B cell (primary cell): ENCODE results near the gene KLF3. TPM values are rescaled to one million over a fixed set of nuclear protein-coding genes. Genes with fewer than 3 reads are reported as not detected.

ENCODE experiments used
- ATAC-seq: fragments of 200-7000 bp; cut with Tn5 transposase; one replicate; pipeline ENCODE4 v1.10.0; 2021; ENCODE audit warnings: low read depth, mild to moderate bottlenecking, moderate number of reproducible peaks, moderate library complexity
- CTCF ChIA-PET: fragments of 350-600 bp; sonication (Branson Sonifier 250); formaldehyde crosslinking; loops from one replicate; lab custom pipeline; 2021; ENCODE audit warnings: antibody characterized with exemption, inconsistent platforms; lab: Charles Lee
- POLR2A ChIA-PET: fragments of 350-600 bp; sonication (Branson Sonifier 250); formaldehyde crosslinking; loops from one replicate; lab custom pipeline; 2021; ENCODE audit warnings: antibody characterized with exemption; lab: Charles Lee
- DNase-seq: peaks from one replicate; pipeline ENCODE4 v3.0.0; 2013
- H2AFZ ChIP-seq: 2 replicates; pipeline ENCODE4 v1.6.1; 2012; ENCODE audit warnings: mild to moderate bottlenecking, low read depth, low read length; ENCODE audit not compliant: insufficient read depth, poor library complexity, severe bottlenecking
- H3K27ac ChIP-seq, 2 donors: 1 replicate in 1 of 2; 2 replicates in 1 of 2; pipeline ENCODE4 v1.5.1; 2012 to 2013; ENCODE audit warnings: low read length in 2 of 2, mild to moderate bottlenecking in 2 of 2, moderate library complexity in 1 of 2
- H3K27me3 ChIP-seq, 4 experiments: fragments of 200-600 bp in 1 of 4; sonication (generic) in 1 of 4; replicated peaks in 1 of 4; 1 replicate in 2 of 4; 2 replicates in 2 of 4; pipeline versions ENCODE4 v1.6.1 to v1.7.0; 2013 to 2016; ENCODE audit warnings: low read length in 3 of 4, mild to moderate bottlenecking in 2 of 4, mixed read lengths in 1 of 4, moderate library complexity in 1 of 4; ENCODE audit not compliant: insufficient read depth in 4 of 4, control insufficient read depth in 3 of 4; ENCODE audit errors: control extremely low read depth in 1 of 4
- H3K36me3 ChIP-seq, 2 experiments: replicated peaks in 1 of 2; 1 replicate in 1 of 2; 2 replicates in 1 of 2; pipeline versions ENCODE4 v1.6.1 to v1.7.1; 2013; ENCODE audit warnings: low read length in 1 of 2; ENCODE audit not compliant: insufficient read depth in 2 of 2, control insufficient read depth in 1 of 2; ENCODE audit errors: control extremely low read depth in 1 of 2, extremely low read depth in 1 of 2
- H3K4me1 ChIP-seq, 2 donors: fragments of 200-600 bp in 1 of 2; sonication (generic) in 1 of 2; 1 replicate in 1 of 2; 2 replicates in 1 of 2; pipeline versions ENCODE4 v1.5.1 to v1.6.1; 2013 to 2017; ENCODE audit warnings: low read length in 2 of 2; ENCODE audit not compliant: control insufficient read depth in 2 of 2, insufficient read depth in 2 of 2
- H3K4me2 ChIP-seq: replicated peaks from 2 replicates; pipeline ENCODE3; 2012; ENCODE audit warnings: mild to moderate bottlenecking, low read depth, low read length; ENCODE audit not compliant: poor library complexity, severe bottlenecking
- H3K4me3 ChIP-seq, 5 experiments: fragments of 200-600 bp in 1 of 5; sonication (generic) in 1 of 5; 1 replicate in 3 of 5; 2 replicates in 2 of 5; pipeline versions ENCODE4 v1.5.1 to v1.7.0; 2011 to 2016; ENCODE audit warnings: low read length in 4 of 5, mild to moderate bottlenecking in 4 of 5, low read depth in 2 of 5, control low read depth in 1 of 5, moderate library complexity in 1 of 5; ENCODE audit not compliant: insufficient read depth in 1 of 5; ENCODE audit errors: control extremely low read depth in 1 of 5, extremely low read depth in 1 of 5
- H3K79me2 ChIP-seq: fragments of 200-600 bp; sonication (generic); one replicate; pipeline ENCODE4 v1.6.0; 2016; ENCODE audit warnings: low read length; ENCODE audit not compliant: control insufficient read depth, insufficient read depth
- H3K9ac ChIP-seq: fragments of 200-600 bp; sonication (generic); 2 replicates; pipeline ENCODE4 v1.6.1; 2017; ENCODE audit warnings: mild to moderate bottlenecking, low read length, moderate library complexity
- H3K9me3 ChIP-seq, 3 donors: one replicate each; pipeline versions ENCODE4 v1.6.1 to v1.7.1; 2013; ENCODE audit warnings: low read length in 2 of 3; ENCODE audit not compliant: control insufficient read depth in 2 of 3, insufficient read depth in 1 of 3; ENCODE audit errors: control extremely low read depth in 1 of 3
- H4K20me1 ChIP-seq: 2 replicates; pipeline ENCODE4 v1.6.0; 2012; ENCODE audit warnings: mild to moderate bottlenecking, low read length; ENCODE audit not compliant: insufficient read depth, control insufficient read depth, poor library complexity, severe bottlenecking
- H3K27ac Mint-ChIP-seq: one replicate; pipeline ENCODE4 v1.8.0; 2021; ENCODE audit warnings: mixed read lengths
- H3K27me3 Mint-ChIP-seq: one replicate; pipeline ENCODE4 v1.8.0; 2021; ENCODE audit warnings: mixed read lengths
- H3K4me1 Mint-ChIP-seq: one replicate; pipeline ENCODE4 v1.8.0; 2021; ENCODE audit warnings: mixed read lengths
- H3K4me3 Mint-ChIP-seq: one replicate; pipeline ENCODE4 v1.8.0; 2021; ENCODE audit warnings: mixed read lengths
- H3K9me3 Mint-ChIP-seq: one replicate; pipeline ENCODE4 v1.8.0; 2022; ENCODE audit warnings: mixed read lengths; ENCODE audit not compliant: insufficient read depth
- CTCF ChIP-seq: fragments of 200-600 bp; IDR thresholded peaks from one replicate; pipeline ENCODE4 v1.8.0; 2022; ENCODE audit warnings: antibody characterized with exemption, mild to moderate bottlenecking
- EZH2 ChIP-seq: IDR thresholded peaks from 2 replicates; pipeline ENCODE4 v1.6.1; 2012; ENCODE audit warnings: borderline replicate concordance, low read depth, mild to moderate bottlenecking, moderate library complexity, low read length; ENCODE audit not compliant: insufficient read depth, poor library complexity, severe bottlenecking
- WGBS: methylation state at CpG from one replicate; pipeline ENCODE4 v1.1.5; 2013; ENCODE audit warnings: missing lambda C conversion rate; ENCODE audit not compliant: insufficient coverage; 5-methylcytosine and 5-hydroxymethylcytosine counted together
- intact Hi-C: fragments of 100-400 bp; cut with micrococcal nuclease; formaldehyde crosslinking; loops from one replicate; pipeline ENCODE4 v1.10.0; 2022
- polyA plus RNA-seq: library from polyadenylated mRNA; depleted of rRNA; stranded (reverse); fragments of >200 nt; gene quantifications from 2 replicates; pipeline ENCODE4 v1.2.3, GENCODE V29; 2012
- total RNA-seq, 2 donors: library from RNA; stranded (reverse); fragments of 120-200 nt in 1 of 2; gene quantifications; 1 replicate in 1 of 2; 2 replicates in 1 of 2; pipeline versions ENCODE4 v1.2.3 to v1.2.4, GENCODE V29; 2013 to 2022

The KLF3 gene
- total and polyA plus RNA-seq, 2 donors (not counting 1 experiment from before 2014, with no cell fraction given), result 32.9 to 51.9 TPM

GRCh38 chr4:38676986-38677385 lies 13.0 kb downstream of the KLF3 start:
- Mint-ChIP-seq H3K9me3 (no peaks in the 10 kb centered on the region), H3K27ac (no peak overlapping the region), H3K4me3 (no peak overlapping the region), H3K27me3 (no peaks in the 10 kb centered on the region), H3K4me1 (peaks cover 64% of the 10 kb centered on the region)
- TF ChIP-seq EZH2 (no peak), CTCF (no peak)
- ChIA-PET CTCF (interaction anchor here (0.7 to 6.7 kb wide), 17 partner anchors 10 to 615 kb away, joined by 3 to 297 read pairs (median 8); partner anchors contain the start of gene TLR10), POLR2A (interaction anchor here (0.7 kb wide), 2 partner anchors 497 to 870 kb away, joined by 3 to 9 read pairs; no protein-coding TSS in a partner anchor)
- Histone ChIP-seq H3K27ac (no peak overlapping the region), H3K27me3 (no peaks in the 10 kb centered on the region), H2AFZ (no peak overlapping the region), H4K20me1 (peaks cover 91% of the 10 kb centered on the region), H3K36me3 (peaks cover 2 to 14% of the 10 kb centered on the region in 2 experiments), H3K9ac (no peak overlapping the region), H3K79me2 (peaks cover 99% of the 10 kb centered on the region), H3K4me1 (peaks cover 40 to 44% of the 10 kb centered on the region in 2 donors), H3K9me3 (no peaks in the 10 kb centered on the region), H3K4me3 (no peak overlapping the region), H3K4me2 (no peak overlapping the region)
- WGBS, result 100% methylated on average over 2 of the region's 12 CpGs
- ATAC-seq, result no peak
- DNase-seq, result no peak
- intact Hi-C loops, result no loop called here

GRCh38 chr4:38677441-38677840 lies 13.4 kb downstream of the KLF3 start:
- 95% methylated on average over 5 of the region's 6 CpGs for WGBS
- DNase-seq (no peak), ATAC-seq (no peak)
- Histone ChIP-seq H3K36me3 (peaks cover 2 to 17% of the 10 kb centered on the region in 2 experiments), H3K27me3 (no peaks in the 10 kb centered on the region), H3K9ac (no peak overlapping the region), H3K4me1 (peaks cover 37 to 39% of the 10 kb centered on the region in 2 donors), H3K9me3 (no peaks in the 10 kb centered on the region), H4K20me1 (peaks cover 86% of the 10 kb centered on the region), H3K4me3 (no peak overlapping the region), H3K4me2 (no peak overlapping the region), H3K79me2 (peaks cover 98% of the 10 kb centered on the region), H3K27ac (no peak overlapping the region), H2AFZ (no peak overlapping the region)
- Mint-ChIP-seq H3K27ac (no peak overlapping the region), H3K27me3 (no peaks in the 10 kb centered on the region), H3K4me3 (no peak overlapping the region), H3K4me1 (peaks cover 60% of the 10 kb centered on the region), H3K9me3 (no peaks in the 10 kb centered on the region)
- ChIA-PET POLR2A (interaction anchor here (0.7 kb wide), 1 partner anchor 871 kb away, joined by 9 read pairs; no protein-coding TSS in a partner anchor), CTCF (interaction anchor here (0.8 to 6.7 kb wide), 8 partner anchors 53 to 615 kb away, joined by 3 to 297 read pairs (median 14); partner anchors contain the start of gene TLR10)
- intact Hi-C loops, result no loop called here
- TF ChIP-seq CTCF, result no peak
